ENCODE data around the gene CEP89. TPM values are rescaled to one million over a fixed set of nuclear protein-coding genes. Genes with fewer than 3 reads are reported as not detected.
"Not testable (repeated sequence)": the region's sequence is repeated elsewhere in the genome, so short reads cannot be mapped to it uniquely, and the experiment has no call there.

The CEP89 gene
- total RNA-seq, 2 experiments from 2014 or later, result 21.0 to 27.2 TPM

GRCh38 chr19:32868206-32868950, 103.4 kb downstream of the CEP89 start:
- no peak for ATAC-seq (ENCODE audit: low read depth)
- H3K36me3 Mint-ChIP-seq, result no peaks in the 10 kb centered on the region
- H3K4me3 Mint-ChIP-seq, result no peak overlapping the region
- no peaks in the 10 kb centered on the region for H3K9me3 Mint-ChIP-seq
- no peak for DNase-seq
- no peaks in the 10 kb centered on the region for H3K27me3 Mint-ChIP-seq
- H3K27ac Mint-ChIP-seq, result no peak overlapping the region
- POLR2A ChIA-PET, result no interaction called here
- peaks cover 2% of the 10 kb centered on the region for H3K4me1 Mint-ChIP-seq

DNA sequence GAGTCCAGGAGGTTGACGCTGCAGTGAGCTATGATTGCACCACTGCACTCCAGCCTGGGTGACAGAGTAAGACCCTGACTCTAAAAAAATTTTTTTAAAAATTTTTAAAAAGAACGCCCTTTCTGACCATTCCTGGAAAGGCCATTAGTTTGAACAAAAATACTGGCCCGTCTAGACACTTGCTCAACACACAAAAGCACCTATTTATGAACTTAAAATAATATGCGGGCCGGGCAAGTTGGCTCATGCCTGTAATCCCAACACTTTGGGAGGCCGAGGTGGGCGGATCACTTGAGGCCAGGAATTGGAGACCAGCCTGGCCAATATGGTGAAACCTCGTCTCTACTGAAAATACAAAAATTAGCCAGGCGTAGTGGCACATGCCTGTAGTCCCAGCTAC, 104.3 kb downstream of the CEP89 start:
- not testable (repeated sequence) for H3K9me3 Mint-ChIP-seq, H3K36me3 Mint-ChIP-seq
- POLR2A ChIA-PET, result interaction anchor here (0.7 kb wide), 1 partner anchor 93 kb away, joined by 5 read pairs; no protein-coding TSS in a partner anchor

DNA sequence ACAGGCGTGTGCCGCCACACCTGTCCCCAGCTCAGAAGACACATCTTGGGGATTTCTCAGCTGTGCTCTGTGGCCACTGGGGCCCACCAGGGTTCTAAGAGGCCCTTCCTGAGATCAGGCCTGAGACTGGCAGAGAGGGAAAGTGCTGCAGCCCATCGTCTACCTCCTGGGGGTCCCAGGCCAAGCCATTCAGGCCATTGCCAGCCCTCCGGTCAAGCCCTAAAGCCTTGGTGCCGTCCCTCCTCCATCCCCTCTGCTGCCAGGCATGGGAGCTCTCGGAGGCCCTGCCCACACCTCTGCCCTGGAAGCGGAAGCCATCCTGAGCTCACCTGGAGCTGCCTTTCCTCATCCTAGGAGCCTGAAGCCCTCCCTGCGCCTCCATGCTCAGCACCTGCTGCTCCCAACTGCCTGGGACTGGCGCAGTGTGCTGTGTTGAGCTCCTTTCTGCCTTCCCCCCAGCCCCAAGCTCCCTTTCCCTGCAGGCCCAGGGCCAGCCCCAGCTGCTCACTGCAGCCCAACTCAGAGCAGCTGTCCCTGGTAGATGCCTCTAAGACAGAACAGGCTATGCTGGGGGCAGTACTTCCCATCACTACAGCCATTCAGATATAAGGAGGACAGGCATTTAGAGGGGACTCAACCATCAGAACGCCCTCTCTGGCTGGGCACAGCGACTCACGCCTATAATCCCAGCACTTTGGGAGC, 105.0 kb downstream of the CEP89 start:
- Mint-ChIP-seq H3K36me3 (no peaks in the 10 kb centered on the region), H3K27me3 (no peaks in the 10 kb centered on the region), H3K4me3 (no peak overlapping the region), H3K4me1 (no peaks in the 10 kb centered on the region), H3K9me3 (no peaks in the 10 kb centered on the region), H3K27ac (no peak overlapping the region)
- POLR2A ChIA-PET, result no interaction called here
- DNase-seq, result no peak
- ATAC-seq (ENCODE audit: low read depth), result no peak

More for the DNA sequence above, 104.3 kb downstream of the CEP89 start:
- not testable (repeated sequence) for H3K4me3 Mint-ChIP-seq; H3K27ac Mint-ChIP-seq; ATAC-seq (ENCODE audit: low read depth); DNase-seq; H3K27me3 Mint-ChIP-seq; H3K4me1 Mint-ChIP-seq

GRCh38 chr19:32866061-32866460, 105.7 kb downstream of the CEP89 start:
- H3K27ac Mint-ChIP-seq, result no peak overlapping the region
- no peaks in the 10 kb centered on the region for H3K9me3 Mint-ChIP-seq
- POLR2A ChIA-PET, result no interaction called here
- no peaks in the 10 kb centered on the region for H3K36me3 Mint-ChIP-seq
- H3K4me1 Mint-ChIP-seq, result no peaks in the 10 kb centered on the region
- H3K4me3 Mint-ChIP-seq, result no peak overlapping the region
- H3K27me3 Mint-ChIP-seq, result no peaks in the 10 kb centered on the region
- DNase-seq (no peak), ATAC-seq (ENCODE audit: low read depth) (no peak)

DNA sequence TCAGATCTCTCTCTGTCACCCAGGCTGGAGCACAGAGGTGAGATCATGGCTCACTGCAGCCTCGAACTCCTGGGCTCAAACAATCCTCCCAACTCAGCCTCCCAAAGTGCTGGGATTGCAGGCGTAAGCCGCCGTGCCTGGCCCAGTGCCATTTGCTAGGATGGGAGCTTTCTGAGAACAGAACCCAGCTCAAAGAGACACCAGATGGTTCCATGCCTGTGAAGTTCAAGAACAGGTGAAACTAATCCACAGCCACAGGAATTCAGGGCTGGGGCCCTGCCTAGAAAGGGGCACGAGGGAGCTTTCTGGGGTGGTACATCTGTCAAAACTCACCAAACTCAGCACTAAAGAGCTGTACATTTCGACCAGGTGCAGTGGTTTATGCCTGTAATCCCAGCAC, 106.4 kb downstream of the CEP89 start:
- no peaks in the 10 kb centered on the region for H3K9me3 Mint-ChIP-seq
- no peaks in the 10 kb centered on the region for H3K36me3 Mint-ChIP-seq
- H3K4me3 Mint-ChIP-seq, result no peak overlapping the region
- no peak overlapping the region for H3K27ac Mint-ChIP-seq
- DNase-seq (no peak), ATAC-seq (ENCODE audit: low read depth) (no peak)
- no peaks in the 10 kb centered on the region for H3K27me3 Mint-ChIP-seq
- POLR2A ChIA-PET, result interaction anchor here (0.5 kb wide), 1 partner anchor 66 kb away, joined by 4 read pairs; no protein-coding TSS in a partner anchor
- H3K4me1 Mint-ChIP-seq, result no peaks in the 10 kb centered on the region

GRCh38 chr19:32864318-32865007, 107.3 kb downstream of the CEP89 start:
- H3K4me3 Mint-ChIP-seq, result no peak overlapping the region
- no peaks in the 10 kb centered on the region for H3K4me1 Mint-ChIP-seq
- no peak overlapping the region for H3K27ac Mint-ChIP-seq
- DNase-seq, result no peak
- no peak for ATAC-seq (ENCODE audit: low read depth)
- no peaks in the 10 kb centered on the region for H3K27me3 Mint-ChIP-seq
- POLR2A ChIA-PET, result no interaction called here
- no peaks in the 10 kb centered on the region for H3K36me3 Mint-ChIP-seq
- no peaks in the 10 kb centered on the region for H3K9me3 Mint-ChIP-seq

- Mint-ChIP-seq H3K4me3 (no peak overlapping the region), H3K36me3 (no peaks in the 10 kb centered on the region), H3K27ac (no peak overlapping the region), H3K4me1 (no peaks in the 10 kb centered on the region), H3K27me3 (no peaks in the 10 kb centered on the region), H3K9me3 (no peaks in the 10 kb centered on the region)
- DNase-seq, result no peak
- ATAC-seq (ENCODE audit: low read depth), result no peak
- POLR2A ChIA-PET, result no interaction called here
These were observed 107.9 kb downstream of the CEP89 start for GRCh38 chr19:32863841-32864240.

DNA sequence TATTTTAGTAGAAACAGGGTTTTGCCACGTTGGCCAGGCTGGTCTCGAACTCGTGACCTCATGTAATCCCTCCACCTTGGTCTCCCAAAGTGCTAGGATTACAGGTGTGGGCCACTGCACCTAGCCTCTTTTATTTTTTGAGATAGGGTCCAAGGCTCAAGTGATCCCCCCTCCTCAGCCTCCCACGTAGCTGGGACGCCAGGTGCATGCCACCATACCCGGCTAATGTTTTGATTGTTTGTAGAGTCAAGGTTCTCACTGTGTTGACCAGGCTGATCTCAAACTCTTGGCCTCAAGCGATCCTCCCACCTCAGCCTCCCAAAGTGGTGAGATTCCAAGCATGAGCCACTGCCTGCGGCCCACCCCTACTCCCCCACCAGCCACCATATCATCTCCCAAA, 108.5 kb downstream of the CEP89 start:
- no peak for DNase-seq
- H3K27ac Mint-ChIP-seq, result no peak overlapping the region
- no peaks in the 10 kb centered on the region for H3K36me3 Mint-ChIP-seq
- POLR2A ChIA-PET, result no interaction called here
- H3K9me3 Mint-ChIP-seq, result no peaks in the 10 kb centered on the region
- no peak overlapping the region for H3K4me3 Mint-ChIP-seq
- H3K27me3 Mint-ChIP-seq, result no peaks in the 10 kb centered on the region
- no peaks in the 10 kb centered on the region for H3K4me1 Mint-ChIP-seq
- ATAC-seq (ENCODE audit: low read depth), result no peak

DNA sequence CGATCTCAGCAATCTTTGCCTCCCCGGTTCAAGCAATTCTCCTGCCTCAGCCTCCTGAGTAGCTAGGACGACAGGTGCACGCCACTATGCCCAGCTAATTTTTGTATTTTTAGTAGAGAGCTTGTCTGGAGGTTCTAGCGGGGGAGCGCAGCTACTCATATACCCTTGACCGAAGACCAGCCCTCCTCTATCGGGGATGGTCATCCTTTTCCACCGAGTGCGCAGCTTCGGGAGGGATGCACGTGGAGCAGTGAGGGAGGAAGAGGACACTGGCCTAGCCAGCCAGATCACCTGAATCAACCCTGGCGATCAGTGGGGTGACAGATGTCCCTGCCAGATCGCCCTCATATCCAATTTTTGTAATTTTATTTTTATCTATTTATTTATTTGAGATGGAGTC, 109.0 kb downstream of the CEP89 start:
- H3K4me1 Mint-ChIP-seq, result no peaks in the 10 kb centered on the region
- no peaks in the 10 kb centered on the region for H3K9me3 Mint-ChIP-seq
- no peaks in the 10 kb centered on the region for H3K36me3 Mint-ChIP-seq
- POLR2A ChIA-PET, result interaction anchor here (0.6 kb wide), 1 partner anchor 94 kb away, joined by 5 read pairs; no protein-coding TSS in a partner anchor
- no peak overlapping the region for H3K27ac Mint-ChIP-seq
- H3K27me3 Mint-ChIP-seq, result no peaks in the 10 kb centered on the region
- DNase-seq (no peak), ATAC-seq (ENCODE audit: low read depth) (no peak)
- H3K4me3 Mint-ChIP-seq, result no peak overlapping the region

DNA sequence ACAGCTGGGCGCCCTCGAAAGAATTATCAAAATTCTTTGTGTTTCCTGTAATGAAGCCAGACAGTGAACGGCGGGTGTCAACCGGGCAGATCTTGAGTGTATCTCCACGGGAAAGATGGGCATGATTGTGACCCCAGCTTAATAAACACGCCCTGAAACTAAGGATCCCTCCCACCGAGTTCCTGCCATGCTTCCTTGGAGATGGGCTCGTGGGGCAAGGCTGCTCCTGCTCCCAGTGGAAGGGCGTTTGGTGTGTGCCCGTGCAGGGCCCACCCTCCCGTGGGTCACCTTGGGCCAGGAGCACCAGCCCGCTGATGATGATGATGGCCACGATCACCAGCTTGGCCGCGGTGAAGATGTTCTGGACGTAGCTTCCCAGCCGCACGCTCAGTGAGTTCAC, 109.6 kb downstream of the CEP89 start:
- Mint-ChIP-seq H3K36me3 (no peaks in the 10 kb centered on the region), H3K4me3 (no peak overlapping the region), H3K27me3 (no peaks in the 10 kb centered on the region), H3K9me3 (no peaks in the 10 kb centered on the region), H3K4me1 (no peaks in the 10 kb centered on the region), H3K27ac (no peak overlapping the region)
- DNase-seq (no peak), ATAC-seq (ENCODE audit: low read depth) (no peak)
- POLR2A ChIA-PET, result interaction anchor here (0.6 kb wide), 1 partner anchor 94 kb away, joined by 5 read pairs; no protein-coding TSS in a partner anchor

- H3K27me3 Mint-ChIP-seq, result no peaks in the 10 kb centered on the region
- DNase-seq (no peak), ATAC-seq (ENCODE audit: low read depth) (no peak)
- H3K4me3 Mint-ChIP-seq, result no peak overlapping the region
- H3K4me1 Mint-ChIP-seq, result no peaks in the 10 kb centered on the region
- H3K36me3 Mint-ChIP-seq, result no peaks in the 10 kb centered on the region
- POLR2A ChIA-PET, result no interaction called here
- no peaks in the 10 kb centered on the region for H3K9me3 Mint-ChIP-seq
- no peak overlapping the region for H3K27ac Mint-ChIP-seq
These were observed 110.2 kb downstream of the CEP89 start for GRCh38 chr19:32861596-32861995.

GRCh38 chr19:32859591-32859990, 112.2 kb downstream of the CEP89 start:
- Mint-ChIP-seq H3K4me3 (no peak overlapping the region), H3K36me3 (no peaks in the 10 kb centered on the region), H3K27me3 (no peaks in the 10 kb centered on the region), H3K4me1 (peaks cover 2% of the 10 kb centered on the region), H3K9me3 (no peaks in the 10 kb centered on the region), H3K27ac (no peak overlapping the region)
- ATAC-seq (ENCODE audit: low read depth) (no peak), DNase-seq (no peak)
- POLR2A ChIA-PET, result no interaction called here

GRCh38 chr19:32858559-32858958, 113.2 kb downstream of the CEP89 start:
- no peaks in the 10 kb centered on the region for H3K36me3 Mint-ChIP-seq
- ATAC-seq (ENCODE audit: low read depth) (no peak), DNase-seq (no peak)
- no peak overlapping the region for H3K4me3 Mint-ChIP-seq
- POLR2A ChIA-PET, result no interaction called here
- H3K27ac Mint-ChIP-seq, result no peak overlapping the region
- H3K27me3 Mint-ChIP-seq, result no peaks in the 10 kb centered on the region
- H3K4me1 Mint-ChIP-seq, result peaks cover 2% of the 10 kb centered on the region
- H3K9me3 Mint-ChIP-seq, result no peaks in the 10 kb centered on the region

DNA sequence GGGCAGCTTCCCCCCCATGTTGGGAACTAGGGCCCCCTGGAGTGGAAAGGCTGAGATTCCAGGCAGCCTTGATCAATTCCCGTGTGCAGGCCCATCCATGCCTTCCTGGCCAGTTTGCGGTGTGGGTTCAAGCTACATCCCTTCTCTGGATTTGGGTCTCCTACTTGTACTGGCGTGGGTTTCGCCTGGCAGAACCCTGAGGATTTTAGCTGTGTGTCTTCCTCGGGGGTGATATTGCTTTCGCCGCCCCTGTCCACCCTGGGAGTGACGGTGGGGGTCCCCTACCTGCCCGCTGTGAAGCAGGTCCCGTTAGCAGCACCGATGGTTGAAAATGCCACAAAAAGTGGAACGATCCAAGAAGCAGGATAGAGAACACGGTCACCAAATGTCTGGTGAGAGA, 113.6 kb downstream of the CEP89 start:
- peaks cover 2% of the 10 kb centered on the region for H3K4me1 Mint-ChIP-seq
- H3K9me3 Mint-ChIP-seq, result no peaks in the 10 kb centered on the region
- no peaks in the 10 kb centered on the region for H3K36me3 Mint-ChIP-seq
- no peaks in the 10 kb centered on the region for H3K27me3 Mint-ChIP-seq
- DNase-seq, result no peak
- no peak overlapping the region for H3K4me3 Mint-ChIP-seq
- POLR2A ChIA-PET, result no interaction called here
- H3K27ac Mint-ChIP-seq, result no peak overlapping the region
- no peak for ATAC-seq (ENCODE audit: low read depth)

Measured in activated naive CD8-positive, alpha-beta T cell treated with anti-CD3 and anti-CD28 coated beads, Interleukin-2, amount 10 ng/mL, durations not matched to agents 7 days and 5 days (primary cell).